Skeletal muscle tissue (tissue), 4 donors: ENCODE measurements around the gene MPDU1. TPM values are rescaled to one million over a fixed set of nuclear protein-coding genes. Genes with fewer than 3 reads are reported as not detected.
A peak's percentile ranks its signal among the peaks of the same experiment; 100 is the strongest.

ENCODE experiments used
- H3K27ac ChIP-seq: one replicate; pipeline ENCODE4 v1.7.0; 2013; ENCODE audit warnings: mild to moderate bottlenecking, low read depth, low read length, inconsistent platforms
- H3K27me3 ChIP-seq, 3 donors: one replicate each; pipeline ENCODE4 v1.7.0; 2013; ENCODE audit warnings: low read length in 3 of 3; ENCODE audit not compliant: control insufficient read depth in 3 of 3, insufficient read depth in 3 of 3
- H3K36me3 ChIP-seq, 3 donors: one replicate each; pipeline ENCODE4 v1.7.0; 2013; ENCODE audit warnings: low read length in 3 of 3; ENCODE audit not compliant: control insufficient read depth in 3 of 3, insufficient read depth in 3 of 3
- H3K4me1 ChIP-seq, 3 donors: one replicate each; pipeline ENCODE4 v1.7.0; 2013; ENCODE audit warnings: low read length in 3 of 3, mild to moderate bottlenecking in 3 of 3; ENCODE audit not compliant: control insufficient read depth in 3 of 3, insufficient read depth in 3 of 3
- H3K4me3 ChIP-seq, 3 donors: one replicate each; pipeline ENCODE4 v1.7.0; 2013; ENCODE audit warnings: low read length in 3 of 3
- H3K9ac ChIP-seq, 3 donors: one replicate each; pipeline ENCODE4 v1.7.0; 2013; ENCODE audit warnings: low read length in 3 of 3, mild to moderate bottlenecking in 3 of 3, moderate library complexity in 2 of 3, low read depth in 1 of 3
- H3K9me3 ChIP-seq, 3 donors: one replicate each; pipeline ENCODE4 v1.7.0; 2013; ENCODE audit warnings: low read length in 3 of 3; ENCODE audit not compliant: control insufficient read depth in 3 of 3
- total RNA-seq: library from RNA; depleted of rRNA; stranded (reverse); fragments of >200 nt; gene quantifications from one replicate; pipeline ENCODE4 v1.2.3, GENCODE V29; 2014
- donor health status: Osteomylitis.

The MPDU1 gene
- total RNA-seq, 1 donor from 2014 or later, result 26.1 TPM

DNA sequence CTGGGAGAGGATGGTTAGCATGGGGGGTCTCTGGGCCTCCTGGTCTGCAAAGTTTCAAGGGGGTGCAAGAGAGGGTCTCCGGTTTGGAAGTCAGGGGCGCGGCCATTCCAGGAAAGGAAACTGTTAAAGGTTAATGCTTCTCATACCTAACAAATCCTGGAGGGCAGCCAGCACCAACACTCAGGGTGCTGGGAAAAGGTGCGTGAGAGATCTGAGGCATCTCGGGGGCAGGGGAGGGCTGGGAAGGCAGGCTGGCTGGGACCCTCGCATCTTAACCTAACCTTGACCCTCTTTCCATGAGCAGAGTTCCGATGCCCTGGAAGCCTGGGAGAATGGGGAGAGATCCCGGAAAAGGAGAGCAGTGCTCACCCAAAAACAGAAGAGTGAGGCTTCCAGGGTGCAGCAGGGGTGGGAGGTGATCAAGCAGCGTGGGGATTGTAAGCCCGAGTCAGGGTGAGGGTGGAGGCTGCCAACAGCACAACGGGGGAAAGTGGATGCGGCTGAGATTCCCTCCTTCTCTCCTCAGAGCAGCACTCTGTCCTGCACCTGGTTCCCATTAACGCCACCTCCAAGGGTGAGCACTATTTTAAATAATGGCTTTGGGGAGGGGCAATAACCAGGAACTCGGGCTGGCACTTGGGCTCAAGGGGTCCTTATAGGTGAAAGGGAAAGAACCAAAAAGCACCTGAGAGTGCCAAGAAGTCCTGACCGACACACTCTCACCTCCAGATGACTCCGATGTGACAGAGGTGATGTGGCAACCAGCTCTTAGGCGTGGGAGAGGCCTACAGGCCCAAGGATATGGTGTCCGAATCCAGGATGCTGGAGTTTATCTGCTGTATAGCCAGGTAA, 24.1 kb upstream of the MPDU1 start:
- peak overlapping the region; percentile 87 to 89 (median 88) for H3K9ac ChIP-seq

GRCh38 chr17:7560172-7561027, 23.3 kb upstream of the MPDU1 start:
- peak overlapping the region; percentile 72 to 88 (median 82) for H3K4me3 ChIP-seq
- no peaks in the 10 kb centered on the region for H3K27me3 ChIP-seq
- peaks cover 57 to 65% (median 58%) of the 10 kb centered on the region in 3 donors for H3K4me1 ChIP-seq
- peak overlapping the region; percentile 1 to 89 (median 88) for H3K9ac ChIP-seq
- H3K36me3 ChIP-seq, result peaks cover 17 to 18% (median 18%) of the 10 kb centered on the region in 3 donors
- no peaks in the 10 kb centered on the region for H3K9me3 ChIP-seq
- peak overlapping the region; percentile 95 for H3K27ac ChIP-seq

More for the DNA sequence above, 24.1 kb upstream of the MPDU1 start:
- Histone ChIP-seq H3K4me1 (peaks cover 57 to 62% (median 58%) of the 10 kb centered on the region in 3 donors), H3K36me3 (peaks cover 8 to 9% (median 9%) of the 10 kb centered on the region in 3 donors), H3K9me3 (no peaks in the 10 kb centered on the region), H3K27ac (peak overlapping the region; percentile 95), H3K4me3 (peak overlapping the region; percentile 67 to 88 (median 72)), H3K27me3 (no peaks in the 10 kb centered on the region)

- peaks cover 21 to 22% (median 22%) of the 10 kb centered on the region in 3 donors for H3K36me3 ChIP-seq
- H3K27me3 ChIP-seq, result no peaks in the 10 kb centered on the region
- H3K4me3 ChIP-seq, result peak overlapping the region; percentile 72 to 88 (median 82)
- peak overlapping the region; percentile 95 for H3K27ac ChIP-seq
- peaks cover 57 to 65% (median 58%) of the 10 kb centered on the region in 3 donors for H3K4me1 ChIP-seq
- H3K9me3 ChIP-seq, result no peaks in the 10 kb centered on the region
- peak overlapping the region; percentile 82 to 89 (median 88) for H3K9ac ChIP-seq
Measured at GRCh38 chr17:7561028-7561575, 22.6 kb upstream of the MPDU1 start.

DNA sequence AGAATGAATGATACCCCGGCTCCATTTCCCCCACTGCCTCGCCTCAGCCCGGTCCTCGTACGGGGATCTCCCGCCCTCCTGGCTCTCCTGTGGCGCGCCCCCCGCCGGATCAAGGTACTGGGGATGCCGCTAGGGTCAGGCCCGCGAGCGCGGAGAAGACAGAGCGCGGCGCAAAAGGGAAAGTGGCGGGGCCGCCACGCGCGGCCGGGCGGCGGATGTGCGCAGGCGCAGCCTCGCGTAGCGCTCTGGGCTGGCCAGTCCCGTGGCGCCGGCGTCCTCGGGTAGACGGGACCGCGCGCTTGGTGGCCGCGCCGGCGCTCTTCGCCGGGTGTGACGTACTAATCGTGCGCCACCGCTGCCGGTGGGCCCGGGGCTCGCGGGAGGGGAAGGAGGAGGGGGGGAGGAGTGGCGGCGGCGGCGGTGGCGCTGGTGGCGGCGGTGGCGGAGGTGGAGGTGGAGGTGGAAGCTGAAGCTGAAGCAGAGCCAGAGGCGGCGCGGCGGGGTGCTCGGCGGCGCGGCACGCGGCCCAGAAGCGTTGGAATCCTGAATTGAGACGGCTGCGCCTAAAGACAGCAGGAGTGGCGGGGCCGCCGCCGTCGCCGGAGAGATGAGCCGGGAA, 22.0 kb upstream of the MPDU1 start, which contains the start of gene SENP3:
TSS of gene SENP3 (plus strand) at position 331 of the 619 bp plus-strand sequence. CDS start 1,158 bp downstream, outside the sequence.
- Histone ChIP-seq H3K27ac (peak within 1 kb of the TSS; percentile 95), H3K4me3 (peak within 1 kb of the TSS; percentile 72 to 88 (median 82)), H3K9me3 (no peaks in the 10 kb centered on the region), H3K4me1 (peaks cover 57 to 65% (median 58%) of the 10 kb centered on the region in 3 donors), H3K36me3 (peaks cover 22 to 25% (median 24%) of the 10 kb centered on the region in 3 donors), H3K27me3 (no peaks in the 10 kb centered on the region), H3K9ac (peak within 1 kb of the TSS; percentile 83 to 89 (median 88))

DNA sequence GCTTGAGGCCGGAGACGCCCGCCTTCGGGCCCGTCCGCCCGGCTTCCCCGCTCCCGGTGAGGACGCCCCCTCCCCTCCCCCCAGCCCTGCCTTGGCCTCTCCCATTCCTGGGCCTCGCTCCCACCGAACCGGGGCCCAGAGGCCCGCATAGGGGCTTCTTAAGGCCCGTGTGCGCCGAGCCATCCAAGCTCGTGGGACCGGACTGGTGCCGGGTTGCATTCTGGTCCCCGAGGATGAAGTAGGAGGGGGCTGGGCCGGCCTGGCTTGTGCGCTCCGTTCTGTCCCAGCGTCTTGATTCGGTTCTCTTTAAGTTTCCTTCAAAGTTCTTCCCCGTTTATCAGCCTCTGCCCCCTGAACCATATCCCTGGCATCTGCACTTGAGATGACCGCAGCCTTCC, 21.4 kb upstream of the MPDU1 start:
- Histone ChIP-seq H3K4me1 (peaks cover 56 to 65% (median 57%) of the 10 kb centered on the region in 3 donors), H3K27me3 (no peaks in the 10 kb centered on the region), H3K9ac (peak overlapping the region; percentile 83 to 88 (median 86)), H3K9me3 (no peaks in the 10 kb centered on the region), H3K4me3 (peak overlapping the region; percentile 72 to 88 (median 80)), H3K36me3 (peaks cover 27 to 30% (median 29%) of the 10 kb centered on the region in 3 donors), H3K27ac (peak overlapping the region; percentile 95)

- Histone ChIP-seq H3K9ac (peak overlapping the region in 1 of 3 donors; percentile 88), H3K4me1 (peaks cover 45 to 55% (median 47%) of the 10 kb centered on the region in 3 donors), H3K27me3 (no peaks in the 10 kb centered on the region), H3K9me3 (no peaks in the 10 kb centered on the region), H3K4me3 (no peak overlapping the region), H3K36me3 (peaks cover 31 to 34% (median 34%) of the 10 kb centered on the region in 3 donors), H3K27ac (no peak overlapping the region)
Measured at GRCh38 chr17:7563115-7563869, 20.4 kb upstream of the MPDU1 start.

GRCh38 chr17:7569571-7569970, 14.1 kb upstream of the MPDU1 start:
- H3K9me3 ChIP-seq, result no peaks in the 10 kb centered on the region
- H3K27me3 ChIP-seq, result no peaks in the 10 kb centered on the region
- no peak overlapping the region for H3K9ac ChIP-seq
- H3K27ac ChIP-seq, result no peak overlapping the region
- peaks cover 13 to 17% (median 13%) of the 10 kb centered on the region in 3 donors for H3K4me1 ChIP-seq
- no peak overlapping the region for H3K4me3 ChIP-seq
- H3K36me3 ChIP-seq, result peaks cover 42 to 53% (median 45%) of the 10 kb centered on the region in 3 donors

- peaks cover 41 to 53% (median 45%) of the 10 kb centered on the region in 3 donors for H3K36me3 ChIP-seq
- no peak overlapping the region for H3K27ac ChIP-seq
- no peaks in the 10 kb centered on the region for H3K9me3 ChIP-seq
- H3K9ac ChIP-seq, result no peak overlapping the region
- H3K4me1 ChIP-seq, result peaks cover 21 to 22% (median 21%) of the 10 kb centered on the region in 3 donors
- no peaks in the 10 kb centered on the region for H3K27me3 ChIP-seq
- no peak overlapping the region for H3K4me3 ChIP-seq
Measured at GRCh38 chr17:7570351-7570750, 13.3 kb upstream of the MPDU1 start.

DNA sequence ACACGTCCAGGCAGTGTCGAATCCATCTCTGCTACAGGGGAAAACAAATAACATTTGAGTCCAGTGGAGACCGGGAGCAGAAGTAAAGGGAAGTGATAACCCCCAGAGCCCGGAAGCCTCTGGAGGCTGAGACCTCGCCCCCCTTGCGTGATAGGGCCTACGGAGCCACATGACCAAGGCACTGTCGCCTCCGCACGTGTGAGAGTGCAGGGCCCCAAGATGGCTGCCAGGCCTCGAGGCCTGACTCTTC, 11.4 kb upstream of the MPDU1 start:
- Histone ChIP-seq H3K9me3 (no peaks in the 10 kb centered on the region), H3K4me1 (peaks cover 37 to 41% (median 38%) of the 10 kb centered on the region in 3 donors), H3K27ac (peak overlapping the region; percentile 93), H3K9ac (peak overlapping the region; percentile 58 to 80 (median 78)), H3K27me3 (no peaks in the 10 kb centered on the region), H3K36me3 (peaks cover 48 to 60% (median 49%) of the 10 kb centered on the region in 3 donors), H3K4me3 (peak overlapping the region; percentile 79 to 85 (median 80))
